Progenitor cell of endocrine pancreas (in vitro differentiated cells): ENCODE results near the gene COG5. TPM values are rescaled to one million over a fixed set of nuclear protein-coding genes. Genes with fewer than 3 reads are reported as not detected.

ENCODE experiments used
- DNase-seq: peaks from one replicate; pipeline ENCODE4 v3.0.0; 2021; ENCODE audit warnings: low spot score; ENCODE audit not compliant: unreplicated experiment
- H3K27ac Mint-ChIP-seq: 2 replicates; pipeline ENCODE4 v1.8.0; 2021; ENCODE audit warnings: mild to moderate bottlenecking, moderate library complexity, mixed read lengths
- H3K27me3 Mint-ChIP-seq: 2 replicates; pipeline ENCODE4 v1.8.0; 2021; ENCODE audit warnings: mixed read lengths
- H3K36me3 Mint-ChIP-seq: 2 replicates; pipeline ENCODE4 v1.8.0; 2022; ENCODE audit warnings: mixed read lengths; ENCODE audit not compliant: insufficient read depth
- H3K4me1 Mint-ChIP-seq: 2 replicates; pipeline ENCODE4 v1.8.0; 2021; ENCODE audit warnings: low read depth, mixed read lengths
- H3K4me3 Mint-ChIP-seq: 2 replicates; pipeline ENCODE4 v1.8.0; 2021; ENCODE audit warnings: low read depth, mild to moderate bottlenecking, moderate library complexity, mixed read lengths
- H3K9me3 Mint-ChIP-seq: 2 replicates; pipeline ENCODE4 v1.8.0; 2021; ENCODE audit warnings: low read depth, mixed read lengths
- CTCF ChIP-seq: fragments of 200-600 bp; sonication (generic); IDR thresholded peaks from one replicate; pipeline ENCODE4 v1.5.0; 2021; ENCODE audit warnings: antibody characterized with exemption, mild to moderate bottlenecking; ENCODE audit not compliant: unreplicated experiment
- total RNA-seq: library from RNA; stranded (reverse); gene quantifications from 2 replicates; pipeline ENCODE4 v1.2.1, GENCODE V29; 2021

Gene COG5
- total RNA-seq, 1 donor from 2014 or later = 49.0 TPM

GRCh38 chr7:107173691-107174406 lies 389.9 kb downstream of the COG5 start:
- no peak overlapping the region for H3K4me3 Mint-ChIP-seq
- DNase-seq = no peak
- no peaks in the 10 kb centered on the region for H3K9me3 Mint-ChIP-seq
- no peak for TF ChIP-seq CTCF
- peaks cover 12% of the 10 kb centered on the region for H3K4me1 Mint-ChIP-seq
- no peak overlapping the region for H3K27ac Mint-ChIP-seq
- H3K27me3 Mint-ChIP-seq = no peaks in the 10 kb centered on the region
- H3K36me3 Mint-ChIP-seq = peaks cover 1% of the 10 kb centered on the region

- H3K27ac Mint-ChIP-seq = peak overlapping the region; percentile 56
- TF ChIP-seq CTCF = no peak
- no peaks in the 10 kb centered on the region for H3K27me3 Mint-ChIP-seq
- DNase-seq = no peak
- H3K9me3 Mint-ChIP-seq = no peaks in the 10 kb centered on the region
- H3K36me3 Mint-ChIP-seq = peaks cover 1% of the 10 kb centered on the region
- peaks cover 12% of the 10 kb centered on the region for H3K4me1 Mint-ChIP-seq
- no peak overlapping the region for H3K4me3 Mint-ChIP-seq
Observed at GRCh38 chr7:107173191-107173590, 390.5 kb downstream of the COG5 start.

- peaks cover 1% of the 10 kb centered on the region for H3K36me3 Mint-ChIP-seq
- H3K4me1 Mint-ChIP-seq = peaks cover 16% of the 10 kb centered on the region
- H3K27ac Mint-ChIP-seq = no peak overlapping the region
- H3K27me3 Mint-ChIP-seq = no peaks in the 10 kb centered on the region
- no peak for DNase-seq
- TF ChIP-seq CTCF = no peak
- H3K9me3 Mint-ChIP-seq = no peaks in the 10 kb centered on the region
- no peak overlapping the region for H3K4me3 Mint-ChIP-seq
Observed at GRCh38 chr7:107172276-107173032, 391.3 kb downstream of the COG5 start.

- Mint-ChIP-seq H3K4me1 (peaks cover 22% of the 10 kb centered on the region), H3K9me3 (no peaks in the 10 kb centered on the region), H3K27ac (peak overlapping the region; percentile 56), H3K4me3 (no peak overlapping the region), H3K27me3 (no peaks in the 10 kb centered on the region), H3K36me3 (peaks cover 1% of the 10 kb centered on the region)
- DNase-seq = no peak
- TF ChIP-seq CTCF = no peak
Observed at GRCh38 chr7:107171496-107171895, 392.2 kb downstream of the COG5 start.

GRCh38 chr7:107170051-107170915 lies 393.4 kb downstream of the COG5 start:
- TF ChIP-seq CTCF = no peak
- peak overlapping the region; percentile 100 for H3K27ac Mint-ChIP-seq
- H3K4me3 Mint-ChIP-seq = peak overlapping the region; percentile 95
- H3K36me3 Mint-ChIP-seq = peaks cover 1% of the 10 kb centered on the region
- no peaks in the 10 kb centered on the region for H3K27me3 Mint-ChIP-seq
- no peak for DNase-seq
- H3K4me1 Mint-ChIP-seq = peaks cover 28% of the 10 kb centered on the region
- H3K9me3 Mint-ChIP-seq = no peaks in the 10 kb centered on the region
